ENCODE data around the gene KCNE1. TPM values are rescaled to one million over a fixed set of nuclear protein-coding genes. Genes with fewer than 3 reads are reported as not detected.

KCNE1 gene
- total and polyA plus RNA-seq, 2 of the 13 experiments (the other 11 are each of a cell fraction or from before 2014, with no cell fraction given): 0.35 TPM; not detected in 1

- peak; percentile 48; the same call in 1 of the 2 replicates for TF ChIP-seq DPF2 (CRISPR knock-in tag; IDR thresholded peaks at IDR 0.05; ENCODE audit: borderline replicate concordance, low read depth)
- TF ChIP-seq HMG20A (CRISPR knock-in tag; IDR thresholded peaks at IDR 0.05; ENCODE audit: borderline replicate concordance): peak; percentile 82
- no peak for TF ChIP-seq NBN (conservative IDR thresholded peaks at IDR 0.05)
- TF ChIP-seq ZNF784 (CRISPR knock-in tag; IDR thresholded peaks at IDR 0.05; ENCODE audit: borderline replicate concordance): no peak; the same call in 1 of the 2 replicates
- peak; percentile 99 for TF ChIP-seq NR2F6 (IDR thresholded peaks at IDR 0.05)
- TF ChIP-seq NR2F6 (CRISPR knock-in tag; IDR thresholded peaks at IDR 0.05): peak; percentile 98
- TF ChIP-seq GABPB1 (CRISPR knock-in tag; IDR thresholded peaks at IDR 0.05): peak; percentile 40; the same call in 1 of the 2 replicates
- TF ChIP-seq SOX13 (IDR thresholded peaks at IDR 0.05): peak; percentile 95
- peak in 1 of 2 experiments; percentile 96; a peak in 2 of 4 replicates for TF ChIP-seq SOX13 (CRISPR knock-in tag; conservative IDR thresholded peaks at IDR 0.05 in 1 of 2, IDR thresholded peaks at IDR 0.05 in 1 of 2)
- TF ChIP-seq ASH2L (IDR thresholded peaks at IDR 0.05; ENCODE audit: insufficient read length, low read depth, low read length): peak; percentile 52
- peak; percentile 95 to 98 for TF ChIP-seq NR2F1 (CRISPR knock-in tag; IDR thresholded peaks at IDR 0.05)
- TF ChIP-seq PATZ1 (CRISPR knock-in tag; IDR thresholded peaks at IDR 0.05): peak; percentile 63
- no peak for TF ChIP-seq FOXA1 (IDR thresholded peaks at IDR 0.05)
- TF ChIP-seq FOXA1 (CRISPR knock-in tag; IDR thresholded peaks at IDR 0.05): peak; percentile 90
- no peak for TF ChIP-seq SP140L (CRISPR knock-in tag; IDR thresholded peaks at IDR 0.05; ENCODE audit: borderline replicate concordance)
- peak; percentile 38; the same call in 1 of the 2 replicates for TF ChIP-seq KDM6A (CRISPR knock-in tag; IDR thresholded peaks at IDR 0.05; ENCODE audit: low read depth)
- peak; percentile 40; the same call in 1 of the 2 replicates for TF ChIP-seq ZSCAN21 (CRISPR knock-in tag; IDR thresholded peaks at IDR 0.05; ENCODE audit: borderline replicate concordance)
- TF ChIP-seq HDAC2 (CRISPR knock-in tag; IDR thresholded peaks at IDR 0.05): peak; percentile 84
- no peak for TF ChIP-seq MAFG (CRISPR knock-in tag; IDR thresholded peaks at IDR 0.05)
- no peak for TF ChIP-seq JARID2 (CRISPR knock-in tag; IDR thresholded peaks at IDR 0.05; ENCODE audit: insufficient replicate concordance)
- no peak for TF ChIP-seq FOXP1 (IDR thresholded peaks at IDR 0.05)
- TF ChIP-seq FOXP1 (CRISPR knock-in tag; IDR thresholded peaks at IDR 0.05): peak; percentile 80
- TF ChIP-seq HOXA7 (CRISPR knock-in tag; IDR thresholded peaks at IDR 0.05): no peak
- peak; percentile 80; the same call in 1 of the 2 replicates for TF ChIP-seq ESRRA (CRISPR knock-in tag; IDR thresholded peaks at IDR 0.05; ENCODE audit: low read depth)
- no peak for TF ChIP-seq PREB (CRISPR knock-in tag; IDR thresholded peaks at IDR 0.05)
- TF ChIP-seq ZNF331 (CRISPR knock-in tag; IDR thresholded peaks at IDR 0.05): peak; percentile 63; the same call in 1 of the 2 replicates
- no peak for TF ChIP-seq ZFYVE20 (CRISPR knock-in tag; IDR thresholded peaks at IDR 0.05; ENCODE audit: borderline replicate concordance, low read depth)
These were observed 10.3 kb upstream of the KCNE1 start (continued) for GRCh38 chr21:34522284-34522683.
